HepG2 (cell line): ENCODE results near the gene CCDC77. TPM values are rescaled to one million over a fixed set of nuclear protein-coding genes. Genes with fewer than 3 reads are reported as not detected.
A peak's percentile ranks its signal among the peaks of the same experiment; 100 is the strongest.

ENCODE experiments used
- ATAD3A ChIP-seq: sonication (generic); formaldehyde crosslinking; IDR thresholded peaks from 2 replicates; pipeline ENCODE4 v1.4.0; 2020; ENCODE audit warnings: missing genetic modification reagents
- BORCS8-MEF2B ChIP-seq: sonication (generic); formaldehyde crosslinking; IDR thresholded peaks from 2 replicates; pipeline ENCODE4 v1.8.0; 2022; ENCODE audit warnings: mild to moderate bottlenecking, missing genetic modification reagents
- CBX5 ChIP-seq: sonication (generic); formaldehyde crosslinking; IDR thresholded peaks from 2 replicates; pipeline ENCODE4 v1.4.0; 2020; ENCODE audit warnings: missing genetic modification reagents, borderline replicate concordance
- E2F1 ChIP-seq: sonication (generic); formaldehyde crosslinking; IDR thresholded peaks from 2 replicates; pipeline ENCODE4 v1.5.0; 2020; ENCODE audit warnings: missing genetic modification reagents
- FOXA3 ChIP-seq: IDR thresholded peaks from 2 replicates; pipeline ENCODE4 v1.6.1; 2016; ENCODE audit warnings: missing genetic modification reagents, missing compliant biosample characterization
- FOXK2 ChIP-seq: fragments of 450-650 bp; IDR thresholded peaks from 2 replicates; pipeline ENCODE4 v1.6.1; 2016
- FOXM1 ChIP-seq: sonication (generic); formaldehyde crosslinking; IDR thresholded peaks from 2 replicates; pipeline ENCODE4 v1.5.0; 2020; ENCODE audit warnings: missing genetic modification reagents
- FOXO1 ChIP-seq: sonication (generic); formaldehyde crosslinking; IDR thresholded peaks from 2 replicates; pipeline ENCODE4 v1.4.0; 2020; ENCODE audit warnings: missing genetic modification reagents
- FOXP1 ChIP-seq, 2 experiments: fragments of 450-650 bp in 1 of 2; IDR thresholded peaks; 2 replicates each; pipeline ENCODE4 v1.6.1; 2017 to 2018; ENCODE audit warnings: antibody characterized with exemption in 1 of 2
- KLF6 ChIP-seq: IDR thresholded peaks from 2 replicates; pipeline ENCODE4 v1.8.0; 2016; ENCODE audit warnings: missing biosample characterization, missing genetic modification reagents
- MBD4 ChIP-seq: IDR thresholded peaks from 2 replicates; pipeline ENCODE4 v1.6.1; 2012; ENCODE audit warnings: low read length, inconsistent platforms, borderline replicate concordance
- MYPOP ChIP-seq: sonication (generic); formaldehyde crosslinking; IDR thresholded peaks from 2 replicates; pipeline ENCODE4 v1.8.1; 2023; ENCODE audit warnings: mild to moderate bottlenecking, moderate library complexity, missing genetic modification reagents
- NR3C1 ChIP-seq: sonication (generic); formaldehyde crosslinking; IDR thresholded peaks from 2 replicates; pipeline ENCODE4 v1.4.0; 2020; ENCODE audit warnings: missing genetic modification reagents
- RORA ChIP-seq: sonication (generic); formaldehyde crosslinking; IDR thresholded peaks from 2 replicates; pipeline ENCODE4 v1.5.0; 2020; ENCODE audit warnings: mild to moderate bottlenecking, missing genetic modification reagents, moderate library complexity
- SETDB1 ChIP-seq: sonication (generic); formaldehyde crosslinking; IDR thresholded peaks from 2 replicates; pipeline ENCODE4 v1.5.1; 2020; ENCODE audit warnings: missing genetic modification reagents, mild to moderate bottlenecking, borderline replicate concordance
- THRA ChIP-seq: sonication (generic); formaldehyde crosslinking; IDR thresholded peaks from 2 replicates; pipeline ENCODE4 v1.4.0; 2020; ENCODE audit warnings: missing genetic modification reagents, borderline replicate concordance
- TMF1 ChIP-seq: sonication (generic); formaldehyde crosslinking; IDR thresholded peaks from 2 replicates; pipeline ENCODE4 v1.8.1; 2022; ENCODE audit warnings: low read depth, missing genetic modification reagents
- XBP1 ChIP-seq: sonication (generic); formaldehyde crosslinking; IDR thresholded peaks from 2 replicates; pipeline ENCODE4 v1.5.0; 2020; ENCODE audit warnings: missing genetic modification reagents
- ZFY ChIP-seq: sonication (generic); formaldehyde crosslinking; IDR thresholded peaks from 2 replicates; pipeline ENCODE4 v1.4.0; 2020; ENCODE audit warnings: missing genetic modification reagents
- ZHX1 ChIP-seq: sonication (generic); formaldehyde crosslinking; IDR thresholded peaks from 2 replicates; pipeline ENCODE4 v1.8.1; 2022; ENCODE audit warnings: low read depth, mild to moderate bottlenecking, missing genetic modification reagents
- ZNF484 ChIP-seq: sonication (generic); formaldehyde crosslinking; IDR thresholded peaks from 2 replicates; pipeline ENCODE4 v1.5.1; 2020; ENCODE audit warnings: mild to moderate bottlenecking, low read depth, missing genetic modification reagents, borderline replicate concordance
- ZNF580 ChIP-seq: IDR thresholded peaks from 2 replicates; pipeline ENCODE4 v1.6.1; 2016; ENCODE audit warnings: low read depth, borderline replicate concordance
- polyA plus RNA-seq, 8 experiments: library from polyadenylated mRNA; depleted of rRNA in 3 of 8; stranded (reverse) in 7 of 8; unstranded in 1 of 8; fragments of >200 nt; fragmentation: Illumina TruSeq in 4 of 8; extraction: Trizol in 4 of 8; gene quantifications; 2 replicates each; pipeline versions ENCODE4 v1.2.1 to v1.2.3, GENCODE V29; 2011 to 2016; ENCODE audit warnings: low read depth in 4 of 8, missing spikeins in 1 of 8, mixed read lengths in 1 of 8; ENCODE audit not compliant: insufficient read depth in 1 of 8
- total RNA-seq, 5 experiments: library from RNA; depleted of rRNA; stranded (reverse); fragments of >200 nt; fragmentation: Illumina TruSeq; extraction: Trizol; gene quantifications; 2 replicates each; pipeline ENCODE4 v1.2.3, GENCODE V29; 2016; ENCODE audit warnings: low read depth in 1 of 5
- TF ChIP-seq, protein P1 (sequence below): sonication (generic); formaldehyde crosslinking; IDR thresholded peaks from 2 replicates; pipeline ENCODE4 v1.5.0; 2020; ENCODE audit warnings: missing genetic modification reagents

Gene CCDC77
- total and polyA plus RNA-seq, 2 of the 13 experiments (the other 11 are each of a cell fraction or from before 2014, with no cell fraction given): 6.4 to 16.4 TPM

DNA sequence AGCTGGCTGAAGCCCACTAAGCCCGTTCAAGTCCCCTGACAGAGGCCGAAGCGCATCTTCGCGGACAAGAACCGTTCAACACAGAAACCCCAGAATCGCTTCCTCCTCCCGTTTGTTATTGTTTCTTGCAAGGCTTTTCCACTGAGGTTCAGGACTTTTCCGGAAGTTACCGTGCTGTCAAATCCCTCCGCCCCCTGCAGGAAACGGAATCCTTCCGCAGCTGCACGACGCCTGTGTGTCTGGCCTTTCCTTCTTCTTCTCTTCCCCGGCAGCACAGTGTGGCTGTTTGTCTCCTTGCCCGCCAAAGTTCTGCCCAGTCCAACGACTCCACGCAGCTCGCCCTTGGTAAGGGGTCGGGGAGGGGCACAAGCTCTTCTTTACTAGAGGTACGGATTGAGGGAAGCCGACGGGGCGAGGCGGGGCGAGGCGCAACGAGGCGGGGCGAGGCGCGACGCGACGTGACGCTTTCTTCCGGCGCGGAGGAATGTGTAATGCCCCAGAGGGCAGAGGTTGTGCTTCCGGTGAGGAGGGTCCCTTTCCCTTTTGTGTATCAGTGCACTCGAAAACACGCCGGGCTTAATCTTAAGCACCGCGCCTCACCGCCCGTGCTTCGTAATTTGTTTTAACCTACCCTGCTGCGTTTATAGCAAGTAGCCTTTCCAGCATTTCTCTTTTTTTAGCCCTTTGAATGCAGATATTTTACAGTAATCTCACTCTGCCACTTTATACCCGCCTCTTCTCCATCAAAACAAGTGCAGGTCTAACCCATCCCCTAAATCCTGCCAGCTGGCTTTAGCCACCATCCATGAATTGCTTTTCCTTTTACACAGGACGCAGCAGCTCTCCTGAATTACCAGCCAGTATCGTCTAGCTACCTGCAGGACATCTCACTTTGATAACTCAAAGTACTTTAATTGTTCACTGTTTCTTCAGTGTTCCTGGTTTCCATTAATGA, 12.0 kb upstream of the CCDC77 start, which contains the start of gene KDM5A (continued):
- no peak for TF ChIP-seq ZNF580 (CRISPR knock-in tag)
- TF ChIP-seq FOXK2: peak; percentile 17; the same call in 1 of the 2 replicates
- TF ChIP-seq ZHX1: no peak; the same call in 1 of the 2 replicates
- no peak for TF ChIP-seq ZNF484 (CRISPR knock-in tag)
- no peak for TF ChIP-seq ATAD3A (CRISPR knock-in tag)
- TF ChIP-seq FOXP1 (IDR thresholded peaks at IDR 0.05): no peak
- 0 out of 2 replicates have a peak, but pooled peaks have one; percentile 5 for TF ChIP-seq FOXP1 (CRISPR knock-in tag; IDR thresholded peaks at IDR 0.05)
- peak; percentile 78; the same call in 1 of the 2 replicates for TF ChIP-seq BORCS8-MEF2B (CRISPR knock-in tag)
- TF ChIP-seq MBD4: no peak
- TF ChIP-seq E2F1 (CRISPR knock-in tag): no peak
- TF ChIP-seq, protein P1, sequence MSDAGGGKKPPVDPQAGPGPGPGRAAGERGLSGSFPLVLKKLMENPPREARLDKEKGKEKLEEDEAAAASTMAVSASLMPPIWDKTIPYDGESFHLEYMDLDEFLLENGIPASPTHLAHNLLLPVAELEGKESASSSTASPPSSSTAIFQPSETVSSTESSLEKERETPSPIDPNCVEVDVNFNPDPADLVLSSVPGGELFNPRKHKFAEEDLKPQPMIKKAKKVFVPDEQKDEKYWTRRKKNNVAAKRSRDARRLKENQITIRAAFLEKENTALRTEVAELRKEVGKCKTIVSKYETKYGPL (CRISPR knock-in tag): no peak
- TF ChIP-seq NR3C1: no peak
- no peak for TF ChIP-seq SETDB1 (CRISPR knock-in tag)
- no peak for TF ChIP-seq XBP1 (CRISPR knock-in tag)
- TF ChIP-seq MYPOP: no peak
- peak; percentile 60 for TF ChIP-seq ZFY (CRISPR knock-in tag)
- no peak; the same call in 1 of the 2 replicates for TF ChIP-seq KLF6 (CRISPR knock-in tag)
- TF ChIP-seq TMF1 (CRISPR knock-in tag): no peak
- no peak for TF ChIP-seq FOXA3
- no peak for TF ChIP-seq CBX5 (CRISPR knock-in tag)
- no peak for TF ChIP-seq FOXM1 (CRISPR knock-in tag)
- TF ChIP-seq FOXO1 (CRISPR knock-in tag): no peak
- no peak for TF ChIP-seq RORA (CRISPR knock-in tag)
- TF ChIP-seq THRA (CRISPR knock-in tag): peak; percentile 45; the same call in 1 of the 2 replicates
